Activated CD4-positive, alpha-beta T cell treated with anti-CD3 and anti-CD28 coated beads, Interleukin-2, amount 50 U/mL, for 48 hours (primary cell): Measurements from ENCODE around the gene DMAC2.
"Not testable (repeated sequence)": the region's sequence is repeated elsewhere in the genome, so short reads cannot be mapped to it uniquely, and the experiment has no call there.

ENCODE experiments used
- DNase-seq, 2 experiments: peaks; one replicate each; pipeline ENCODE4 v3.0.0-alpha.2; 2020

DMAC2 gene

GRCh38 chr19:41439441-41440222 lies at the start of gene DMAC2:
Gene DMAC2 (minus strand): TSS chr19:41439912. CDS start chr19:41439899, 13 bp downstream.
- DNase-seq: peak; percentile 97 to 98

DNA sequence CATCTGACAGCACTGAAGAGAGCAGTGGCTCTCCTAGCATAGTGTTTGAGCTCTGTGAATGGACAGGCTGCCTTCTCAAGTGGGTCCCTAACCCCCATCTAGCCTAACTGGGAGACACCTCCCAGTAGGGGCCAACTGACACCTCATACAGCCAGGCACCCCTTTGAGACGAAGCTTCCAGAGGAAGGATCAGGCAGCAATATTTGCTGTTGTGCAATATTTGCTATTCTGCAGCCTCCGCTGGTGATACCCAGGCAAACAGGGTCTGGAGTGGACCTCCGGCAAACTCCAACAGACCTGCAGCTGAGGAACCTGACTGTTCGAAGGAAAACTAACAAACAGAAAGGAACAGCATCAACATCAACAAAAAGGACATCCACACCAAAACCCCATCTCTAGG lies 47.2 kb upstream of the DMAC2 start:
- not testable (repeated sequence) for DNase-seq

DNA sequence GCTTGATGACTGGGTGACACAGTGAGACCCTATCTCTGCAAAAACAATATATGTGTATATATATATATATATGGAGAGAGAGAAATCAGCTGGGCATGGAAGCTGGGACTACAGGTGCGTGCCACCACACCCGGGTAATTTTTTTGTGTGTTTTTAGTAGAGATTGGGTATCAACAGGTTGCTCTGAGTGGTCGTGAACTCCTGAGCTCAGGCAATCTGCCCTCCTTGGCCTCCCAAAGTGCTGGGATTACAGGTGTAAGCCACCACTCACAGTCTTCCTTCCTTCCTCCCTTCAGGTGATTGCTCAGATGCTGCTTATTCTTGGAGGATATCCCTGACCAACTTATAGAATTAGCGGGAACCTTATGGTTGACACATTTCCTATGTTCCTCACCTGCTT lies 45.1 kb upstream of the DMAC2 start:
- DNase-seq: no peak

DNA sequence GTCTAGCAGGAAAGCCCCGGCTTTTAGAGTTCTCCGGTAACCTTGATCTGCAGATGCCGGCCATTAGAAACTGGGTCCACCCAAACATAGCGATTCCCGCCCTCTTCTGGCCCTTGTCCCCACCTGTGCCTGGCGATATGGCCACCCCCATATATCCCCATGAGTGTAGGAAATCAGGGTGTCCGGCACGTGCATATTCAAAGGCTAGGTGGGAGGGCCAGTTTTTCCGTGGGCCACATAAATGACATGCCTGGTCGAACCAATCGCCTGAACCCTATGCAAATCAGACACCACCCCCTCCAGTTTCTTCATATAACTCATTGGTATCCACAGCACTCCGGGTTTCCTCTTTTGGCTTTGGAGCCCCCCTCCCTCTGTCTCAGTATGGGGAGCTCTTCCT lies 40.6 kb upstream of the DMAC2 start:
- no peak for DNase-seq

DNA sequence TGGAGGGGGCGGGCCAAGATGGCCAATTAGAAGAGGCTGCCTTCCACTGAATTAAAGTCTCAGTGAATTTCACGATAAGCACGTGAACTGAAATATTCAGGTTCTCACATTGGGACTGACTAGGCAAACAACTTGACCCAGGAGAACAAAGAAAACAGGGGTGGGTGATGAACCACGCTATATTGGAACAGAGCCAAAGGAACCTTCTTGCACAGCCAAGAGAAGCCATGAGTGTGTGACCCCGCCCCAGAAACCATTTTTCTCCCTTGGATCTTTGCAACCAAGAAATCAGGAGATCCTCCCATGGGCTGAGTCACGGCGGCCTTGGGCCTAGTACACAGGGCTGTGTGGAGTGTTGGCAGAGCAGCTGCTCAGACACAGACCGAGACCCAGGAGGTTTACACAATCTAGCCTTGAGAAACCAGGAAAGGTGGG lies 40.1 kb upstream of the DMAC2 start:
- DNase-seq: no peak

GRCh38 chr19:41478875-41479756 lies 39.4 kb upstream of the DMAC2 start:
- no peak for DNase-seq

GRCh38 chr19:41478171-41478570 lies 38.5 kb upstream of the DMAC2 start:
- no peak for DNase-seq

- no peak for DNase-seq
Observed at GRCh38 chr19:41476583-41476982, 36.9 kb upstream of the DMAC2 start.

DNA sequence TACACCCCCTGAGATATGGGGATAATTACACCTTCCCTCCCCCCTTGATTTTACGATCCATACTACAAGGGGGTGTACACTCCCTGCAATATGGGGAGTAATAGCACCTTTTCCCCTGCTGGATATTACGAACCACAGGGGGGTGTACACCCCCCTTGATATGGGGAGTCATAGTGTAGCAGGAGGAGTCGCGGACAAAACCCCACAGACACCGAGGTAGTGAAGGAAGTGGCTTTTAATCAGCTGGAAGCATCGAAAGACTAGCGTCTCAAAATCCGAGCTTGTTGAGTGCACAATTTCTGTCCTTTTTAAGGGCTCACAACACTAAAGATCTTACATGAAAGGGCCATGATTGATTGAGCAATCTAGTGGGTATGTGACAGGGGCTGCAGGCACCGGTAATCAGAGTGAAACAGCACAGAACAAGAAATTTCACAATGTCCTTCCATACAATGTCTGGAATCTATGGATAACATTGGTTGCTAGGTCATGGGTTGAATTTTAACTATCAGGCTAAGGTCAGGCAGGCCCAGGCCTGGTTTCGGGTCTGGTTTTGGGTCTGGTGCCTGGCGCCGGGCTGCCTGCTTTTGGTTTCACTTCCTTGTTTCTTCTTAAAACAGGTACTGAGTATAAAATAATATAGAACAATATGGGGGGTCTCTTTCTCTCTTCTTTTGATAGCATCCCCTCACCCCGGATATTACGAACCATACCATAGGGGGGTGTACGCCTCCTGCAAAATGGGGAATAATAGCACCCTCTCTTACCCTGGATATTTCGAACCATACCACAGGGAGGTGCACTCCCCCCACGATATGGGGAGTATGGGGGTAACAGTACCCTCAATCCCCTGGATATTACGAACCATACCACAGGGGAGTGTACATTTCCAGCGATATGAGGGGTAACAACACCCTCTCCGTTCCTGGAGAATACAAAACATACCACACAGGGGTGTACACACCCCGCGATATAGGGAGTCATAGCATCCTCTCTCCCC lies 23.8 kb upstream of the DMAC2 start:
- not testable (repeated sequence) for DNase-seq

GRCh38 chr19:41462497-41462896 lies 22.8 kb upstream of the DMAC2 start:
- no peak for DNase-seq

GRCh38 chr19:41457241-41457640 lies 17.5 kb upstream of the DMAC2 start:
- DNase-seq: no peak

DNA sequence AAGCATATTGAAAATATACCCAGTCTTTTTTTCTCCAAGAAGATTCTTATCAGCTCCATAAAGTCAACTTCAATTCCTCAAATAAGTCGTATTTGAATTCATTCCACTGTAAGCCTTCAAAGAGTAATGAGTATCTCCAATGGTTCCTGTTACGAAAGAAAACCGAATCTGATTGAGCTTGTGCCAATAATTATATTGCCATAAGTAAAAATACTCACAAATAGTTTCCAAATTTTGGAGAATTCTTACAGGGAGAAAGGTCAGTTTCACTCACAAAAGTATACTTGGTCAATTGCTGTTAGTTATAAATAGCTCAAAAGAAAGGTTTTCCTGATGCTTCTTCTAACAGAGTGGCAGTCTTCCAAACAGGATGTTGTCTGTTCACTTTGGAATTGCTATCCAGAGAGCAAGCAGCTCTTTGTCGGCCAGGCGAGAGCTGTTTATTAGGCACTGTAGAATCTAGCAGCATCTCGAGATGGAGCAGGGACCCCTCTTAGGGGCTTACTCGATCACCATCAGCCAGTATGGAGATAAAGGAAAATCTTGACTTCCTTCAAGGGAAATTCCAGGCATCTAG lies 16.7 kb upstream of the DMAC2 start:
- DNase-seq: no peak

DNA sequence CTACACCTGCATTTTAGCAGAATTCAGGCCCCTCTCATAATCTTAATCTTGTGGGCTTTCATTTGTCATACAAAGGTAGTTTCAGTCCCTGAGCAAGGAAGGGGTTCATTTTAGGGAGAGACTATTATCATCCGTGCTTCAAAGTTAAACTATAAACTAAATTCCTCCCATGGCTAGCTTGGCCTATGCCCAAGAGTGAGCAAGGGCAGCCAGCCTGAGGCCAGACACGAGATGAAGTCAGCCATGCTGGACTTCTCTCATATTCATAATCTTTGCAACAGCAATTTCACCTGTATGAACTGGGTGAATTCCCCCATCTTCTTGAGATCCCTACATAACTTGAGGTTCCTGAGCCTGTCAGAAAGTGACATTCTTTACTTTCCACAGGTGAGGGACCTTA lies 16.2 kb upstream of the DMAC2 start:
- no peak for DNase-seq

DNA sequence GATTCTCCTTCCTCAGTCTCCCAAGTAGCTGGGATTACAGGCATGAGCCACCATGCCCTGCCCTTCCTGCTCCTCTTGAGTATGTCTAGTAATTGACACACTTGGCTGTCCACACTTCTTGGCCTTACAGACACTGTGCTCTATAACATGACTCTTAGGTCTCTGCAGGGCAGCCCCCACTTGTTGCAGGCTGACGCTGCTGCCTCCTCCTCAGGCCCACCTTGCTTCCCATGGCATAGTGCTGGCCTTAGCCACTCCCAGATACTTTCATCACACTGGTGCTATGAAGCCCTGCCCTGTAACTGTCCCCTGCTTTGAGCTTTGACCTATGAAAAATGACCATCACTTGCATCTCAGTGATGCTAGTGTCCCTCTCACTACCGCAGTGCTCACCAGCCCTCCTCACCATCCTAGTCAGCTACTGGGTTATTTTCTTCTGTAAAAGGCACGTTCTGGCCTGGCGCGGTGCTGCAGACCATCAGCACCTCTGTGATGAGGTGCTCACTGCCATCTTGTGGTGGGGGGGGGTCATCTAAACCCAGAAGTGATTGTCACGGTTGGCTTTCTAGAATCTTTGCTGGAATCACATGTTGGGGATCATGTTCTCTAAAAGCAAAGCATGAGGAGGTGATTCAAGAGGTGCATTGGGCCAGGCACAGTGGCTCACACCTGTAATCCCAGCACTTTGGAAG lies 13.0 kb upstream of the DMAC2 start:
- no peak for DNase-seq

DNA sequence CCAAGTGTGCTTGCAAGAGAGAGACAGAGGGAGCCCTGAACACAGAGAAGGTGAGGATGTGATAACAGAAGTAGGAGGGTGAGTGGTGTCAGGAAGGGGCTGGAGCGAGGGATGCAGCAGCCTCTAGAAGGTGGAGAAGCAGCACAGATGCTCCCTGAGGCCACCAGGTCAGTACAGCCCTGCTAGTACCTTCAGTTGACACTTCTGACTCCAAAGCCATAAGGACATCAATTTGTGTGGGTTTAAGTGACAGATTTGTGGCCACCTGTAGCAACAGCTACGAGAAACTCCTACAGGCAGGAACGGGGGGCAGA lies 10.1 kb upstream of the DMAC2 start:
- no peak for DNase-seq

- peak; percentile 76 to 80 for DNase-seq
Observed at GRCh38 chr19:41449079-41449864, 9.6 kb upstream of the DMAC2 start.

DNA sequence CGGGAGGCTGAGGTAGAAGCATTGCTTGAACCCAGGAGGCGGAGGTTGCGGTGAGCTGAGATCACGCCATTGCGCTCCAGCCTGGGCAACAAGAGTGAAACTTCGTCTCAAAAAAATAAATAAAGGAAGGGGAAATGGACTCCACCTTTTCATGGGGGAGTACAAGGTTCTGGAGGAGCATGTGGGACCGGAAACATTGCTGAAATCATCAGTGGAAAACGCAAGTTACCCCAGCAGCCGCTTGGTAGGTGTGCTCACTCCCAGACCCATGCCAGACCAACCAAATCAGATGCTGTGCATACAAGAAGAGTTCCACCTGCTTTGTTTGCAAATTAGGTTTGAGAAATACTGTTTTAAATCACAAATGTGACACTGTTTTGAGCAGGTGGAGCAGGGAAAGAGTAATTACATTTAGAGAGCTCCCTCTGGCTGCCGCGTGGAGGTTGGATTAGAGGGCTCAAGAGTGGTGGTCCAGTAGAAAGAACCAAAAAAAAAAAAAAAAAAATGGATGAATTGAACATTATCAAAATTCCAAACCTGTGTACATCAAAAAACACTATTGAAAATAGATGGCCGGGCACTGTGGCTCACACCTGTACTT lies 8.1 kb upstream of the DMAC2 start:
- no peak for DNase-seq

- peak in 1 of 2 experiments; percentile 0 for DNase-seq
Observed at GRCh38 chr19:41445575-41445974, 5.9 kb upstream of the DMAC2 start.

- peak in 1 of 2 experiments; percentile 2 for DNase-seq
Observed at GRCh38 chr19:41443813-41444455, 4.2 kb upstream of the DMAC2 start.
